HG02840 (cell line): ENCODE measurements around the gene TFDP2.
"Not testable (repeated sequence)": the region's sequence is repeated elsewhere in the genome, so short reads cannot be mapped to it uniquely, and the experiment has no call there.

Experiments
- ATAC-seq: cut with Tn5 transposase; IDR thresholded peaks from one replicate; pipeline ENCODE4 v1.9.1; 2021; ENCODE audit warnings: mild to moderate bottlenecking, moderate library complexity, moderate number of reproducible peaks; ENCODE audit not compliant: unreplicated experiment, low FRiP score

The TFDP2 gene

GRCh38 chr3:142077859-142078500, 71.4 kb downstream of the TFDP2 start:
- no peak for ATAC-seq

GRCh38 chr3:142077155-142077858, 72.0 kb downstream of the TFDP2 start:
- ATAC-seq, result no peak

- ATAC-seq, result not testable (repeated sequence)
Observed at GRCh38 chr3:142075656-142076055, 73.7 kb downstream of the TFDP2 start.

DNA sequence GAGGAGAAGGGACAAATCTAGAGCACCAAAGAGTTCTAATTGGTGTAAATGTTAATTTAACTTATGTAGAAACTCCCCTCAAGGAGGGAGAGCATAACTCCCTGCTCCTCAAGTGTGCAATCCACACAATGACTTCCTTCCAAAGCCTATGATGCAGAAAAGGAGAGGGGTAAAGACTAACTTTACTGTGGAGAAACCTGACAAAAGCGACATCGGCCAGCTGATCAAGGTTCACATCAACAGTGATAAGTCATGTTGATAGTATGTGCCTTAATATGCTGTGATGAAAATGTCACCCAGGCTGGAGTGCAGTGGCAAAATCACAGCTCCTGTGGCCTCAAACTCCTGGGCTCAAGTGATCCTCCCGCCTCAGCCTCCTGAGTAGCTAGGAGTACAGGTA, 76.5 kb downstream of the TFDP2 start:
- no peak for ATAC-seq

GRCh38 chr3:142065932-142066331, 83.4 kb downstream of the TFDP2 start:
- ATAC-seq, result no peak

- ATAC-seq, result no peak
Observed at GRCh38 chr3:142065344-142065743, 84.0 kb downstream of the TFDP2 start.

- ATAC-seq, result no peak
Observed at GRCh38 chr3:142064454-142064853, 84.9 kb downstream of the TFDP2 start.

DNA sequence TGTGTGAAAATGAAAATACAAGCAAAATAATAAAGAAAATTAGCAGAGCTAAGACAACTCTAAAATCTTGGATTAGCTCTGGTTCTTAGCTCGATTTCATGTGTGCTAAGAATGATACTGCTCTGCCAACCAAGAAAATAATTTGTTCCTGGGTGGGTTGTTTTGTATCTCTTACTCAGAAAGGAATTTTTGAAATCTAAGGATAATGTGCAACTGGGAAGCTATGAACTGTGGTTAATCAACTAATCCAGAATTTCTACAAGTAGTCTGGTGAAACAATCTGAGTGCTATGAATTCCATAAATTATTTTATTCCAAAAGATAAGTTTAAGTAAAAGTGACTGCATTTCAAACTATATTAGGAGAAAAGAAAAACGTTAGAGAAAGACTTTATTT, 92.0 kb downstream of the TFDP2 start:
- no peak for ATAC-seq

- no peak for ATAC-seq
Observed at GRCh38 chr3:142056656-142057330, 92.6 kb downstream of the TFDP2 start.

DNA sequence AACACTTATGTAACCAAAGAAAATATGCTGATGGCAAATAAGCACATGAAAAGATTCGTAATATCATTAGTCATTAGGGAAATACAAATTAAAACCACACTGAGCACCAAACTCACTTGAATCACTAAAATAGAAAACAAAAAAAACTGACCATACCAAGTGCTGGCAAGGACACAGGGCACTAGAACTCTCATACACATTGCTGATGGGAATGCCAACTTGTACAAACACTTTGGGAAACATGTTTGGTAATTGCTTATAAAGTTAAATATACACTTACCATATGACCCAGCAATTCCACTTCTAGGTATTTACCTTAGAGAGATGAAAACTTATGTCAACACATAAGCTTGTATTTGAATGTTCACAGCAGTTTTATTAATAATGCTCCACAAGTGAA, 95.5 kb downstream of the TFDP2 start:
- no peak for ATAC-seq

DNA sequence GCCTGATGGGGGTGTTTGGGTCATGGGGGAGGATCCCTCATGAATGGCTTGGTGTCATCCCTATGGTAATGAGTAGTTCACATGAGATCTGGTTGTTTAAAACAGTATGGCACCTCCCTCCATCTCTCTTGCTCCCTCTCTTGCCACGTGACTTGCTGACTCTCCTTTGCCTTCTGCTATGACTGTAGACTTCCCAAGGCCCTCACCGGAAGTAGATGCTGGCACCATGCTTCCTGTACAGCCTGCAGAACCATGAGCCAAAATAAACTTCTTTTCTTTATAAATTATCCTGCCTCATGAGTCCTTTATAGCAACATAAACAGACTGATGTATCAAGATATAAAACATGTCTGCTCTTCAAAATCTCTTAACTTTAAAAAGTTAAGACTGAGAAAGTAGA, 96.1 kb downstream of the TFDP2 start:
- ATAC-seq, result no peak

GRCh38 chr3:142051351-142051750, 98.0 kb downstream of the TFDP2 start:
- no peak for ATAC-seq

GRCh38 chr3:142047021-142047369, 102.3 kb downstream of the TFDP2 start:
- no peak for ATAC-seq

DNA sequence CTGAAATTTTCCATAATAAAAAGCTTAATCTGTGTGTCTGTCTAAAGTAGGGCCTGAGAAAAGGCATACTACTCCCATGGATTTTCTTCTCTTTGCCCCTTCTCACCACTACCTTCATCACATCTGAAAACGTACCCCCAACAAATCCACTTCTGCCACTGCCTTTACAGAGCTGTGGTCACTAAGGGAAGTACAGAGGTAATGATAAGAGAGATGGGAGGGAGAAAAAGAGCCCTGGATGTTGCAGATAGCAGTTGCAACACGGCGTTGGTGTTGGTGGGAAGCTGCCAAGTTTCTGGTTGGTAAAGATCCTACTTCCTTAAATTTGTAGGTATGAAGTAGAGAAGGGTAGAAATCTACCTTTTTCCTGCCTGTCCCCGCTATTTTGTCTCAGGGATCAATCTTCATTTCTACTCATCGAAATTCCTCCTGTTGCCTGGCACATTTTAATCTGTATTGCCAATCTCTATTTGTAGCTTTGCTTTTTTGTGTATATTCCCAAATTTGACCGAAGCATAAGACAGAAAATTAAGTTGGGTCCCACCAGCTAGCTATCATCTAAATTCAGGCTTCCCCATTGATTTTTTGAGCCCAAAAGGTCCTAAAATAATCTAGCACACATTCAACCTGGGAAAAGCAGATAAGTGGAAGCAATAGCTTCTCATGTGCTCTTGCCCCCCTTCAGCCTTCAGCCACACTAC, 102.9 kb downstream of the TFDP2 start:
- ATAC-seq, result no peak

- no peak for ATAC-seq
Observed at GRCh38 chr3:142040941-142041491, 108.3 kb downstream of the TFDP2 start.

- no peak for ATAC-seq
Observed at GRCh38 chr3:142035308-142035922, 113.9 kb downstream of the TFDP2 start.

DNA sequence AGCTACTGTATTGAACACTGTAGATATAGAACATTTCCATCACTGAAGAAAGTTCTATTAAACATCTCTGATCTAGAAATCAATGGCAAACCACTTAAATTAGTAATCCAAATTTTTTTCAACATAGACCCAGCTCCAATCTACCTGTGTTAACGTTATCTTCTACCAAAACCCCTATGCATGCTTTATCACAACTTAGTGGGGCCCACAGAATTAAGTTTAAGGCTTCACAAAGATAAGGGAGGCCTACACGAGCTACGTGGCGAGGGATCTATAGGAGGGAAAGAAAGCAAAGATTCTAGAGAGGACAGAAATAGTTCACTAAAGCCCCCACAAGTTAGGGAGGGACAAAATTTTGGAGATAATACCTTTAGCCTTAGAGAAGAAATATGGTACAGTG, 116.1 kb downstream of the TFDP2 start:
- no peak for ATAC-seq

GRCh38 chr3:142031575-142031974, 117.8 kb downstream of the TFDP2 start:
- ATAC-seq, result no peak

GRCh38 chr3:142029791-142030190, 119.6 kb downstream of the TFDP2 start:
- no peak for ATAC-seq

GRCh38 chr3:142029052-142029642, 120.2 kb downstream of the TFDP2 start:
- ATAC-seq, result no peak
